HG03457 (cell line): ENCODE data around the gene PPP2R2B.

Experiments
- ATAC-seq: cut with Tn5 transposase; IDR thresholded peaks from one replicate; pipeline ENCODE4 v1.9.1; 2021; ENCODE audit warnings: moderate number of reproducible peaks; ENCODE audit not compliant: unreplicated experiment

PPP2R2B gene

GRCh38 chr5:146667633-146668272 is 210.8 kb downstream of the PPP2R2B start:
- no peak for ATAC-seq

- no peak for ATAC-seq
Measured at GRCh38 chr5:146662229-146662628, 216.3 kb downstream of the PPP2R2B start.

- no peak for ATAC-seq
Measured at GRCh38 chr5:146660376-146660960, 218.1 kb downstream of the PPP2R2B start.

- no peak for ATAC-seq
Measured at GRCh38 chr5:146659961-146660360, 218.6 kb downstream of the PPP2R2B start.

GRCh38 chr5:146656703-146657102 is 221.9 kb downstream of the PPP2R2B start:
- no peak for ATAC-seq

- ATAC-seq = no peak
Measured at GRCh38 chr5:146653560-146653959, 225.0 kb downstream of the PPP2R2B start.

GRCh38 chr5:146652547-146652946 is 226.0 kb downstream of the PPP2R2B start:
- ATAC-seq = no peak

- no peak for ATAC-seq
Measured at GRCh38 chr5:146647656-146648199, 230.8 kb downstream of the PPP2R2B start.

GRCh38 chr5:146646441-146646840 is 232.1 kb downstream of the PPP2R2B start:
- no peak for ATAC-seq

GRCh38 chr5:146645342-146645741 is 233.2 kb downstream of the PPP2R2B start:
- no peak for ATAC-seq

- ATAC-seq = no peak
Measured at GRCh38 chr5:146644831-146645230, 233.7 kb downstream of the PPP2R2B start.

GRCh38 chr5:146643776-146644175 is 234.8 kb downstream of the PPP2R2B start:
- no peak for ATAC-seq

- ATAC-seq = no peak
Measured at GRCh38 chr5:146642410-146642809, 236.1 kb downstream of the PPP2R2B start.

GRCh38 chr5:146641941-146642340 is 236.6 kb downstream of the PPP2R2B start:
- no peak for ATAC-seq

- ATAC-seq = no peak
Measured at GRCh38 chr5:146640285-146640896, 238.2 kb downstream of the PPP2R2B start.

- no peak for ATAC-seq
Measured at GRCh38 chr5:146635443-146635842, 243.1 kb downstream of the PPP2R2B start.

- no peak for ATAC-seq
Measured at GRCh38 chr5:146633323-146633764, 245.2 kb downstream of the PPP2R2B start.

GRCh38 chr5:146632620-146633322 is 245.8 kb downstream of the PPP2R2B start:
- ATAC-seq = no peak

- ATAC-seq = no peak
Measured at GRCh38 chr5:146630472-146630871, 248.1 kb downstream of the PPP2R2B start.

GRCh38 chr5:146628950-146629349 is 249.6 kb downstream of the PPP2R2B start:
- ATAC-seq = no peak

GRCh38 chr5:146626936-146627335 is 251.6 kb downstream of the PPP2R2B start:
- ATAC-seq = no peak
